Fibroblast of upper back skin (primary cell): Measurements from ENCODE around the gene HSF4.

ENCODE experiments used
- DNase-seq: peaks from one replicate; pipeline ENCODE4 v3.0.0-alpha.2; 2013

Gene HSF4

GRCh38 chr16:67167588-67167987 is 3.0 kb downstream of the HSF4 start:
- no peak for DNase-seq

- DNase-seq = no peak
Measured at GRCh38 chr16:67169011-67169451, 4.5 kb downstream of the HSF4 start.

GRCh38 chr16:67169642-67170167 is 5.2 kb downstream of the HSF4 start:
- DNase-seq = peak; percentile 44

GRCh38 chr16:67170168-67170948 is 5.8 kb downstream of the HSF4 start, which contains the start of gene NOL3:
Gene NOL3 (plus strand): TSS chr16:67170538.
- peak; percentile 84 for DNase-seq

GRCh38 chr16:67170949-67171649 is 6.6 kb downstream of the HSF4 start:
- no peak for DNase-seq

GRCh38 chr16:67173323-67173722 is 8.8 kb downstream of the HSF4 start:
- no peak for DNase-seq

- peak; percentile 72 for DNase-seq
Measured at GRCh38 chr16:67173808-67174705, 9.5 kb downstream of the HSF4 start.

GRCh38 chr16:67174706-67175231 is 10.2 kb downstream of the HSF4 start:
- no peak for DNase-seq

GRCh38 chr16:67176662-67177061 is 12.1 kb downstream of the HSF4 start:
- no peak for DNase-seq

- DNase-seq = peak; percentile 31
Measured at GRCh38 chr16:67177743-67178699, 13.5 kb downstream of the HSF4 start.

- no peak for DNase-seq
Measured at GRCh38 chr16:67179421-67180080, 15.0 kb downstream of the HSF4 start.

- DNase-seq = no peak
Measured at GRCh38 chr16:67180166-67180565, 15.6 kb downstream of the HSF4 start.

- DNase-seq = peak; percentile 88
Measured at GRCh38 chr16:67181346-67181745, 16.8 kb downstream of the HSF4 start.

- no peak for DNase-seq
Measured at GRCh38 chr16:67182288-67182687, 17.7 kb downstream of the HSF4 start.

- no peak for DNase-seq
Measured at GRCh38 chr16:67183284-67183626, 18.7 kb downstream of the HSF4 start.

GRCh38 chr16:67183627-67184452 is 19.3 kb downstream of the HSF4 start, which contains the start of gene MATCAP1:
Gene MATCAP1 (minus strand): TSS chr16:67183963. CDS start chr16:67180610, 3,353 bp downstream.
- peak; percentile 98 for DNase-seq

- no peak for DNase-seq
Measured at GRCh38 chr16:67184453-67184994, 20.0 kb downstream of the HSF4 start.

- peak; percentile 85 for DNase-seq
Measured at GRCh38 chr16:67184995-67185650, 20.6 kb downstream of the HSF4 start.

GRCh38 chr16:67185651-67186134 is 21.1 kb downstream of the HSF4 start:
- no peak for DNase-seq
